IMR-90 (cell line): Measurements from ENCODE around the gene SLC26A8. TPM values are rescaled to one million over a fixed set of nuclear protein-coding genes. Genes with fewer than 3 reads are reported as not detected.

Experiments used
- ATAC-seq: fragments of 200-7000 bp; cut with Tn5 transposase; 2 replicates; pipeline ENCODE4 v1.9.1; 2020; ENCODE audit warnings: low read depth, mild to moderate bottlenecking, moderate library complexity
- BruUV-seq: library from RNA; stranded (reverse); fragments of 400-500 nt; replicated peaks from 2 replicates; lab custom pipeline; 2021; lab: Mats Ljungman, UMichigan
- CTCF ChIA-PET: fragments of 300-600 bp; formaldehyde crosslinking; extraction: SDS; loops from one replicate; lab custom pipeline; 2021; ENCODE audit warnings: antibody characterized with exemption; lab: Yijun Ruan, JAX
- POLR2A ChIA-PET: fragments of 300-600 bp; sonication (Branson Sonifier 250); formaldehyde crosslinking; loops from one replicate; lab custom pipeline; 2022; ENCODE audit warnings: antibody characterized with exemption; ENCODE audit not compliant: unreplicated experiment; lab: Charles Lee
- DNase-seq: peaks from one replicate; pipeline ENCODE4 v3.0.0; 2013
- H2AFZ ChIP-seq: replicated peaks from 2 replicates; pipeline ENCODE3; 2013; ENCODE audit warnings: low read length, mild to moderate bottlenecking; ENCODE audit not compliant: poor library complexity
- H2AK5ac ChIP-seq: 2 replicates; pipeline ENCODE4 v1.6.1; 2013; ENCODE audit warnings: low read depth, low read length, inconsistent platforms
- H2AK9ac ChIP-seq: replicated peaks from 2 replicates; pipeline ENCODE3; 2013; ENCODE audit warnings: mild to moderate bottlenecking, low read depth, low read length, moderate library complexity; ENCODE audit not compliant: poor library complexity
- H2BK120ac ChIP-seq: 2 replicates; pipeline ENCODE4 v1.6.1; 2013; ENCODE audit warnings: low read depth, low read length, inconsistent platforms
- H2BK15ac ChIP-seq: 3 replicates; pipeline ENCODE4 v1.6.1; 2013; ENCODE audit warnings: low read depth, low read length, inconsistent platforms
- H2BK20ac ChIP-seq: 2 replicates; pipeline ENCODE4 v1.6.1; 2013; ENCODE audit warnings: low read depth, mild to moderate bottlenecking, inconsistent platforms, low read length, moderate library complexity
- H2BK5ac ChIP-seq: 2 replicates; pipeline ENCODE4 v1.6.1; 2013; ENCODE audit warnings: mild to moderate bottlenecking, low read depth, low read length, inconsistent platforms; ENCODE audit not compliant: poor library complexity, severe bottlenecking
- H3K14ac ChIP-seq: replicated peaks from 2 replicates; pipeline ENCODE4 v1.6.1; 2013; ENCODE audit warnings: low read depth, low read length, inconsistent platforms
- H3K18ac ChIP-seq: 2 replicates; pipeline ENCODE4 v1.6.1; 2013; ENCODE audit warnings: low read depth, low read length, control low read depth
- H3K23ac ChIP-seq: 2 replicates; pipeline ENCODE4 v1.6.1; 2013; ENCODE audit warnings: low read depth, low read length, inconsistent platforms
- H3K27ac ChIP-seq: 2 replicates; pipeline ENCODE4 v1.5.1; 2013; ENCODE audit warnings: mild to moderate bottlenecking, control low read depth, low read length; ENCODE audit not compliant: insufficient read depth
- H3K27me3 ChIP-seq: 2 replicates; pipeline ENCODE4 v1.6.1; 2013; ENCODE audit warnings: low read length; ENCODE audit not compliant: control insufficient read depth, insufficient read depth
- H3K36me3 ChIP-seq: 2 replicates; pipeline ENCODE4 v1.6.1; 2013; ENCODE audit warnings: low read length, mixed read lengths; ENCODE audit not compliant: control insufficient read depth, insufficient read depth
- H3K4ac ChIP-seq: 2 replicates; pipeline ENCODE4 v1.6.1; 2013; ENCODE audit warnings: low read depth, low read length, inconsistent platforms
- H3K4me1 ChIP-seq: 2 replicates; pipeline ENCODE4 v1.6.1; 2013; ENCODE audit warnings: low read length, mixed read lengths; ENCODE audit not compliant: control insufficient read depth, insufficient read depth
- H3K4me2 ChIP-seq: 2 replicates; pipeline ENCODE4 v1.6.1; 2013; ENCODE audit warnings: low read depth, mild to moderate bottlenecking, control low read depth, low read length, moderate library complexity
- H3K4me3 ChIP-seq: 2 replicates; pipeline ENCODE4 v1.5.1; 2013; ENCODE audit warnings: low read depth, mild to moderate bottlenecking, control low read depth, low read length, moderate library complexity; ENCODE audit not compliant: insufficient read depth
- H3K56ac ChIP-seq: 2 replicates; pipeline ENCODE4 v1.6.1; 2013; ENCODE audit warnings: low read length, inconsistent platforms; ENCODE audit not compliant: insufficient read depth; ENCODE audit errors: extremely low read depth
- H3K79me1 ChIP-seq, 2 experiments: 2 replicates each; pipeline ENCODE4 v1.6.1; 2013; ENCODE audit warnings: low read length in 2 of 2, inconsistent platforms in 1 of 2, low read depth in 1 of 2
- H3K9ac ChIP-seq: 2 replicates; pipeline ENCODE4 v1.6.1; 2013; ENCODE audit warnings: low read depth, low read length, control low read depth
- H3K9me1 ChIP-seq: 2 replicates; pipeline ENCODE4 v1.6.1; 2013; ENCODE audit warnings: low read length, inconsistent platforms; ENCODE audit not compliant: insufficient read depth
- H3K9me3 ChIP-seq: 2 replicates; pipeline ENCODE4 v1.6.1; 2013; ENCODE audit warnings: low read length; ENCODE audit not compliant: control insufficient read depth, insufficient read depth
- H4K20me1 ChIP-seq: 2 replicates; pipeline ENCODE4 v1.6.1; 2013; ENCODE audit warnings: low read length, inconsistent platforms; ENCODE audit not compliant: insufficient read depth
- H4K5ac ChIP-seq: 2 replicates; pipeline ENCODE4 v1.6.1; 2013; ENCODE audit warnings: mild to moderate bottlenecking, low read depth, low read length, control low read depth
- H4K8ac ChIP-seq, 2 experiments: 2 replicates each; pipeline ENCODE4 v1.6.1; 2013; ENCODE audit warnings: low read depth in 2 of 2, low read length in 2 of 2, control low read depth in 1 of 2, inconsistent platforms in 1 of 2
- H4K91ac ChIP-seq: 2 replicates; pipeline ENCODE4 v1.6.1; 2013; ENCODE audit warnings: low read depth, low read length, inconsistent platforms; ENCODE audit not compliant: insufficient read depth
- BHLHE40 ChIP-seq: fragments of 150-350 bp; IDR thresholded peaks from 2 replicates; pipeline ENCODE4 v1.6.1; 2016; ENCODE audit warnings: mild to moderate bottlenecking, low read depth, low read length
- CHD1 ChIP-seq: IDR thresholded peaks from 2 replicates; pipeline ENCODE4 v1.6.1; 2012; ENCODE audit warnings: low read depth, low read length, improper control_type of control experiment
- ELK1 ChIP-seq: fragments of 150-350 bp; IDR thresholded peaks from 2 replicates; pipeline ENCODE4 v1.6.1; 2016; ENCODE audit warnings: low read depth, mild to moderate bottlenecking, low read length, moderate library complexity, borderline replicate concordance
- POLR2A ChIP-seq: IDR thresholded peaks from 2 replicates; pipeline ENCODE4 v1.6.1; 2012; ENCODE audit warnings: mild to moderate bottlenecking, low read depth, low read length
- SMC3 ChIP-seq: fragments of 150-350 bp; IDR thresholded peaks from 2 replicates; pipeline ENCODE4 v1.6.1; 2016; ENCODE audit warnings: low read depth, mild to moderate bottlenecking, antibody characterized with exemption, low read length, moderate library complexity
- WGBS, 2 experiments: methylation state at CpG; one replicate each; pipeline versions ENCODE4 v1.1.5 to v1.1.7; 2013; ENCODE audit warnings: missing lambda C conversion rate in 2 of 2; ENCODE audit not compliant: insufficient read length in 1 of 2; ENCODE audit errors: extremely low coverage in 2 of 2; 5-methylcytosine and 5-hydroxymethylcytosine counted together
- dilution Hi-C: fragments of 300-500 bp; cut with HindIII; formaldehyde crosslinking; loops from one replicate; pipeline ENCODE4 v1.14.3; 2018; ENCODE audit warnings: low sequenced_read_pairs; ENCODE audit not compliant: unreplicated experiment
- in situ Hi-C: fragments of 300-500 bp; cut with MboI; formaldehyde crosslinking; loops from 3 replicates; pipeline ENCODE4 v1.14.3; 2019; ENCODE audit warnings: low sequenced_read_pairs, inconsistent platforms, mixed read lengths
- intact Hi-C: fragments of 100-400 bp; cut with micrococcal nuclease; formaldehyde crosslinking; loops from 2 replicates; pipeline ENCODE4 v1.10.0; 2022
- polyA plus RNA-seq, 3 experiments: library from polyadenylated mRNA; depleted of rRNA; stranded (reverse); fragments of >200 nt; gene quantifications; 2 replicates each; pipeline ENCODE4 v1.2.3, GENCODE V29; 2012; ENCODE audit warnings: low replicate concordance in 1 of 3
- total RNA-seq: library from RNA; depleted of rRNA; stranded (reverse); fragments of >200 nt; gene quantifications from 2 replicates; pipeline ENCODE4 v1.2.3, GENCODE V29; 2012
- TF ChIP-seq, protein P1 (sequence below): fragments of 150-350 bp; IDR thresholded peaks from 2 replicates; pipeline ENCODE4 v1.6.1; 2017; ENCODE audit warnings: mild to moderate bottlenecking, antibody characterized with exemption, low read length, low read depth

The SLC26A8 gene
- total and polyA plus RNA-seq, 2 of the 4 experiments (the other 2 are of a cell fraction): 0.07 TPM; not detected in 1

- Histone ChIP-seq H3K27me3 (no peaks in the 10 kb centered on the region), H4K5ac (no peak overlapping the region), H2BK5ac (no peak overlapping the region), H2AK5ac (no peak overlapping the region), H3K18ac (no peak overlapping the region), H2AFZ (no peak overlapping the region), H4K91ac (no peak overlapping the region), H3K9ac (no peak overlapping the region), H2BK20ac (no peak overlapping the region), H4K8ac (no peak overlapping the region), H3K4me2 (no peak overlapping the region), H3K27ac (no peak overlapping the region), H2BK15ac (no peak overlapping the region), H3K36me3 (peaks cover 16% of the 10 kb centered on the region), H3K56ac (no peak overlapping the region), H3K79me1 (peaks cover 27 to 83% of the 10 kb centered on the region in 2 experiments; a peak in 3 of 4 replicates), H3K4me3 (no peak overlapping the region), H3K9me1 (no peaks in the 10 kb centered on the region), H3K14ac (no peak overlapping the region), H3K4me1 (peaks cover 7% of the 10 kb centered on the region), H2AK9ac (no peak overlapping the region), H3K4ac (no peak overlapping the region), H3K23ac (no peak overlapping the region; the same call in 1 of the 2 replicates), H4K20me1 (peaks cover 9% of the 10 kb centered on the region), H3K9me3 (peaks cover 2% of the 10 kb centered on the region; the same call in 1 of the 2 replicates), H2BK120ac (no peak overlapping the region)
- CTCF ChIA-PET: no interaction called here
- no peak for DNase-seq
- POLR2A ChIA-PET: no interaction called here
- BruUV-seq: no TSS peak
- intact Hi-C loops (no loop called here), dilution Hi-C loops (no loop called here), in situ Hi-C loops (no loop called here)
- no peak for ATAC-seq
- TF ChIP-seq POLR2A (no peak), SMC3 (no peak), CHD1 (no peak), BHLHE40 (no peak), ELK1 (no peak)
- TF ChIP-seq, protein P1, sequence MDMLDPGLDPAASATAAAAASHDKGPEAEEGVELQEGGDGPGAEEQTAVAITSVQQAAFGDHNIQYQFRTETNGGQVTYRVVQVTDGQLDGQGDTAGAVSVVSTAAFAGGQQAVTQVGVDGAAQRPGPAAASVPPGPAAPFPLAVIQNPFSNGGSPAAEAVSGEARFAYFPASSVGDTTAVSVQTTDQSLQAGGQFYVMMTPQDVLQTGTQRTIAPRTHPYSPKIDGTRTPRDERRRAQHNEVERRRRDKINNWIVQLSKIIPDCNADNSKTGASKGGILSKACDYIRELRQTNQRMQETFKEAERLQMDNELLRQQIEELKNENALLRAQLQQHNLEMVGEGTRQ: no peak
- no CpG with 5 or more reads among the region's 6 CpGs for WGBS, 2 experiments
Measured at GRCh38 chr6:35907750-35908149, 116.7 kb downstream of the SLC26A8 start.
